ENCODE results near the gene PEX26.

DNA sequence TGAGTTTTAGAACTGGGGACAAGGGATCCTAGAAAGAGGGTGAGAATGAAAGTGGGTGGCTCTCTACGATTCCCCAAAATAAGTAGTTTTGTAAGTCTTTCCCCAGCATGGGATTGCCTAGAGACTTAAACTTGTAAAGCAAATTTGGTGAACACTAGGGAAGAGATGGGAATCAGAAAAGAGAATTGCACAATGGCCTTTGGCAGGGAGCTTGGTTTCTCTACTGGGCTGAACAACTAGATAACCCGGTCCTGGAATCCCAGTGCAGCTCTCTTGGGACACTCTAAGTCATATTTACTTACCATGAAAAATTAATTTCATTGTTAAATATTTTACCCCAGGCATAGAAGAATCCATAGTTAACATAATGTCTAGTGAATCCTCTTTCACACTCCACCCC, 55.7 kb downstream of the PEX26 start:
- TF ChIP-seq, protein P1, sequence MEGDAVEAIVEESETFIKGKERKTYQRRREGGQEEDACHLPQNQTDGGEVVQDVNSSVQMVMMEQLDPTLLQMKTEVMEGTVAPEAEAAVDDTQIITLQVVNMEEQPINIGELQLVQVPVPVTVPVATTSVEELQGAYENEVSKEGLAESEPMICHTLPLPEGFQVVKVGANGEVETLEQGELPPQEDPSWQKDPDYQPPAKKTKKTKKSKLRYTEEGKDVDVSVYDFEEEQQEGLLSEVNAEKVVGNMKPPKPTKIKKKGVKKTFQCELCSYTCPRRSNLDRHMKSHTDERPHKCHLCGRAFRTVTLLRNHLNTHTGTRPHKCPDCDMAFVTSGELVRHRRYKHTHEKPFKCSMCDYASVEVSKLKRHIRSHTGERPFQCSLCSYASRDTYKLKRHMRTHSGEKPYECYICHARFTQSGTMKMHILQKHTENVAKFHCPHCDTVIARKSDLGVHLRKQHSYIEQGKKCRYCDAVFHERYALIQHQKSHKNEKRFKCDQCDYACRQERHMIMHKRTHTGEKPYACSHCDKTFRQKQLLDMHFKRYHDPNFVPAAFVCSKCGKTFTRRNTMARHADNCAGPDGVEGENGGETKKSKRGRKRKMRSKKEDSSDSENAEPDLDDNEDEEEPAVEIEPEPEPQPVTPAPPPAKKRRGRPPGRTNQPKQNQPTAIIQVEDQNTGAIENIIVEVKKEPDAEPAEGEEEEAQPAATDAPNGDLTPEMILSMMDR (IDR thresholded peaks at IDR 0.05): no peak
- no peak for TF ChIP-seq POLR2A (IDR thresholded peaks at IDR 0.05)
- no peak for TF ChIP-seq POLR2AphosphoS5 (IDR thresholded peaks at IDR 0.05)
- TF ChIP-seq EP300 (IDR thresholded peaks at IDR 0.05): no peak
